ENCODE measurements around the gene PLA2G2C.
A peak's percentile ranks its signal among the peaks of the same experiment; 100 is the strongest.
"Not testable (repeated sequence)": the region's sequence is repeated elsewhere in the genome, so short reads cannot be mapped to it uniquely, and the experiment has no call there.

Gene PLA2G2C, protein sequence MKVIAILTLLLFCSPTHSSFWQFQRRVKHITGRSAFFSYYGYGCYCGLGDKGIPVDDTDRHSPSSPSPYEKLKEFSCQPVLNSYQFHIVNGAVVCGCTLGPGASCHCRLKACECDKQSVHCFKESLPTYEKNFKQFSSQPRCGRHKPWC

GRCh38 chr1:20185834-20186782 is at the start of gene PLA2G2C, which contains the start of gene UBXN10:
TSS of gene PLA2G2C (minus strand) at chr1:20186518. CDS start at chr1:20177363, 9,155 bp downstream.
TSS of gene UBXN10 (plus strand) at chr1:20186096. CDS start at chr1:20190562, 4,466 bp downstream.
- Mint-ChIP-seq H3K27ac (peak within 1 kb of the TSS; percentile 44), H3K27me3 (peaks cover 67% of the 10 kb centered on the region), H3K9me3 (no peaks in the 10 kb centered on the region), H3K36me3 (no peaks in the 10 kb centered on the region), H3K4me1 (peaks cover 27% of the 10 kb centered on the region), H3K4me3 (peak within 1 kb of the TSS; percentile 67)
- peak; percentile 76 for ATAC-seq

DNA sequence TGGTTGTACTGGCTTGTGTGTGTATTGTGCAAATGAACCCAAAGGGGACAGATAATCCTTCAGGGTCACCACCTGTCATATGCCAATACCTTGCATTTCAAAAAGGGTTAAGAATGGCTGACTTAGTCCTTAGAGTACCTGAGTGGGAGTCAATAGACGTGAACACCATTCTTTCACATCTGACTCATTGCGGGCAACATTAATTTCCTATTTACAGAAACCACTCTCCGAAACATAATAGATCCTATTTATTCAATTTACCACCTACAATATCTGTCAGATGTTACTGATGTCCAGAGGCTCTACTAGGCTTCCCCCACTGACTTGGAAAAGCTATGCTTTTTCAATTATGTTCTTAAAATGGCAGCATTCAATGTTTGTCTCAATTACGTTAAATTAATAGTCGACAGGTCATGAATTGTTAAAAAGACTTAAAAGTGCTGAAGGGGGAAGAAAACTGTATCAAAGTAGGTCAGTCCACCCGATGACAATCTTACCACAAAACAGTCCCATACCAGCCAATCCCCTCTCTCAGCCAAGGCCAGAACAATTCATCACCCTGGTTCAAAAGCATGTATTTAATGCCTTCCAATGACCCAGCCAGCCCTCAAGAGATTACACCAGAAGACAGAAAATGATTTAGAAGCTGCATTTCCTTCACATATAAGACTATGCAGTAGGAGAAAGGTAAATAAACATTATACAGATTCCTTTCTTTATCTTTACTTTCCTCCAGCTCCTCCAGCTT is 48.6 kb upstream of the PLA2G2C start:
- ATAC-seq: no peak
- peaks cover 71% of the 10 kb centered on the region for H3K27me3 Mint-ChIP-seq
- H3K9me3 Mint-ChIP-seq: no peaks in the 10 kb centered on the region
- no peak overlapping the region for H3K4me3 Mint-ChIP-seq
- no peaks in the 10 kb centered on the region for H3K36me3 Mint-ChIP-seq
- H3K27ac Mint-ChIP-seq: no peak overlapping the region
- H3K4me1 Mint-ChIP-seq: peaks cover 7% of the 10 kb centered on the region

- no peak for ATAC-seq
- Mint-ChIP-seq H3K9me3 (no peaks in the 10 kb centered on the region), H3K27ac (no peak overlapping the region), H3K4me3 (no peak overlapping the region), H3K36me3 (no peaks in the 10 kb centered on the region), H3K4me1 (peaks cover 7% of the 10 kb centered on the region), H3K27me3 (peaks cover 77% of the 10 kb centered on the region)
Measured at GRCh38 chr1:20233866-20234265, 47.5 kb upstream of the PLA2G2C start.

DNA sequence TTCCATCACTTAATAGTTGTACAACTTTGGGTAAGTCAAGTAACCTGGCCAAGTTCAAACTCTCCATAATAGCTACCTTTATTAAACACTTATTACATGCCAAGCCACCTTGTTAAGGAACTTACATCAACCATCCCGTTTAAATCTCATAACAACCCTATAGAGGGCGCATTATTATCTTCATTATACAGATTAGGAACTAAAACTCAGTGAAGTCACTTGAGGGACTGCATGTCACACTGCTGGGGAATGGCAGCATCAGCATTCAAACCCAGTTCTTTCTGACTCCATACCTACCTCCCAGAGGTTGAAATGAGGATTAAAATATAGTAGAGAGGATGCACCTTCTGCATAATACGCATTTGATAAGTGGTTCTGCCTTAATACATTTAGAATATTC is 47.1 kb upstream of the PLA2G2C start:
- Mint-ChIP-seq H3K27me3 (peaks cover 82% of the 10 kb centered on the region), H3K4me3 (no peak overlapping the region), H3K4me1 (peaks cover 7% of the 10 kb centered on the region), H3K9me3 (no peaks in the 10 kb centered on the region), H3K27ac (no peak overlapping the region), H3K36me3 (no peaks in the 10 kb centered on the region)
- ATAC-seq: peak; percentile 64

GRCh38 chr1:20232564-20232963 is 46.2 kb upstream of the PLA2G2C start:
- not testable (repeated sequence) for H3K9me3 Mint-ChIP-seq

GRCh38 chr1:20229171-20229570 is 42.9 kb upstream of the PLA2G2C start:
- Mint-ChIP-seq H3K4me1 (peaks cover 7% of the 10 kb centered on the region), H3K27ac (no peak overlapping the region), H3K4me3 (no peak overlapping the region), H3K27me3 (peaks cover 84% of the 10 kb centered on the region), H3K9me3 (no peaks in the 10 kb centered on the region), H3K36me3 (no peaks in the 10 kb centered on the region)
- ATAC-seq: no peak

More at GRCh38 chr1:20232564-20232963, 46.2 kb upstream of the PLA2G2C start:
- peaks cover 90% of the 10 kb centered on the region for H3K27me3 Mint-ChIP-seq
- not testable (repeated sequence) for H3K36me3 Mint-ChIP-seq, H3K4me1 Mint-ChIP-seq, H3K4me3 Mint-ChIP-seq, H3K27ac Mint-ChIP-seq, ATAC-seq

DNA sequence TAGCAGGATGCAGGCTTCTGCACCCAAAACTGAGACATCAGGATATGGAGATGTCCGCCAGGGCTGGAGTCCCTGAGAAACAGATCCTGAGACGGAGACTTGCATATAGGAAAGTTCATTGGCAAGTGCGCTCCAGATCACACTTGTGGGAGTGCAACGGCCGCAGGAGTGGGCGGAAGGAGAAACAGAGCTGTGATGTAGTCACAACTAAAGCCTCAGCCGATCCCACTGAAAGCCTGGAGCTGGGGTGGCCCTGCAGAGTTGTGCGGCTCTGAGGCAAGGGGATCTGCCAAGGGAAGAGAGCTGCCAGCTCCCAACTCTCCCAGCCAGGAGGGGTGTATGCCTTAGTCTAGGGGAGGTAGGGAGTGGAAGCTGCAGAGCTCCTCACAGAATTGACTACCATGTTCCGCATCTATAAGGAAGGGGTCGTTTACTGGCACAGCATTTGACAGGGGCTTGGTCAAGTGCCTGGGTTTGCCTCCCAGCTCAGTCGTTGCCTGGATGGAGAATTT is 42.1 kb upstream of the PLA2G2C start:
- no peaks in the 10 kb centered on the region for H3K36me3 Mint-ChIP-seq
- H3K27ac Mint-ChIP-seq: no peak overlapping the region
- ATAC-seq: no peak
- H3K4me3 Mint-ChIP-seq: no peak overlapping the region
- no peaks in the 10 kb centered on the region for H3K9me3 Mint-ChIP-seq
- H3K27me3 Mint-ChIP-seq: peaks cover 84% of the 10 kb centered on the region
- peaks cover 3% of the 10 kb centered on the region for H3K4me1 Mint-ChIP-seq

- H3K4me1 Mint-ChIP-seq: no peaks in the 10 kb centered on the region
- no peak overlapping the region for H3K4me3 Mint-ChIP-seq
- no peak for ATAC-seq
- H3K36me3 Mint-ChIP-seq: no peaks in the 10 kb centered on the region
- H3K27me3 Mint-ChIP-seq: peaks cover 84% of the 10 kb centered on the region
- no peak overlapping the region for H3K27ac Mint-ChIP-seq
- H3K9me3 Mint-ChIP-seq: no peaks in the 10 kb centered on the region
Measured at GRCh38 chr1:20227704-20228103, 41.4 kb upstream of the PLA2G2C start.

DNA sequence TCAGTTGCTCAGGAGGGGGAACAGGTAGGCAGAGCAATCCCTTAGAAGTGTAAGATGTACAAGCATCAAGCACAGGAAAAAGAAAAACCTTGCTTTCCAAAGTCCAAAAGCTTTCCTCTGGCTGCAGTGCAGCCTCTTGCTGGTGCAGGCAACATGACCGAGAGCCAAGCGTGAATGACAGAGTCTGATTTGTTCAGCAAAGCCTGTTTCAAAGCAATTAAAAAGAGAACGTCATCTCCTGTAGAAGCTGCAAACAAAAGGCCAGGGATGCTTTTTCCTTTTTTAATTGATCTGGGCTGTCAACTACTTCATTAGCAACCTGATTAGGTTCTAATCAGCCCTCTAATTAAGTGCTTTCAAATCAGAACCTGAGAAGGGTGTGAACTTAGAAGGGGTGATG is 38.2 kb upstream of the PLA2G2C start:
- Mint-ChIP-seq H3K9me3 (no peaks in the 10 kb centered on the region), H3K36me3 (no peaks in the 10 kb centered on the region), H3K4me1 (no peaks in the 10 kb centered on the region), H3K27ac (no peak overlapping the region), H3K27me3 (peaks cover 69% of the 10 kb centered on the region), H3K4me3 (no peak overlapping the region)
- no peak for ATAC-seq

- ATAC-seq: no peak
- H3K27me3 Mint-ChIP-seq: peaks cover 61% of the 10 kb centered on the region
- H3K9me3 Mint-ChIP-seq: no peaks in the 10 kb centered on the region
- H3K4me1 Mint-ChIP-seq: no peaks in the 10 kb centered on the region
- H3K4me3 Mint-ChIP-seq: no peak overlapping the region
- H3K27ac Mint-ChIP-seq: no peak overlapping the region
- H3K36me3 Mint-ChIP-seq: no peaks in the 10 kb centered on the region
Measured at GRCh38 chr1:20223551-20224419, 37.5 kb upstream of the PLA2G2C start.

GRCh38 chr1:20223106-20223505 is 36.8 kb upstream of the PLA2G2C start:
- Mint-ChIP-seq H3K36me3 (no peaks in the 10 kb centered on the region), H3K4me1 (no peaks in the 10 kb centered on the region), H3K9me3 (no peaks in the 10 kb centered on the region), H3K4me3 (no peak overlapping the region), H3K27me3 (peaks cover 55% of the 10 kb centered on the region), H3K27ac (no peak overlapping the region)
- ATAC-seq: peak; percentile 12

GRCh38 chr1:20220036-20220435 is 33.7 kb upstream of the PLA2G2C start:
- Mint-ChIP-seq H3K27ac (no peak overlapping the region), H3K36me3 (no peaks in the 10 kb centered on the region), H3K9me3 (no peaks in the 10 kb centered on the region), H3K27me3 (peaks cover 26% of the 10 kb centered on the region), H3K4me1 (no peaks in the 10 kb centered on the region), H3K4me3 (no peak overlapping the region)
- ATAC-seq: no peak

DNA sequence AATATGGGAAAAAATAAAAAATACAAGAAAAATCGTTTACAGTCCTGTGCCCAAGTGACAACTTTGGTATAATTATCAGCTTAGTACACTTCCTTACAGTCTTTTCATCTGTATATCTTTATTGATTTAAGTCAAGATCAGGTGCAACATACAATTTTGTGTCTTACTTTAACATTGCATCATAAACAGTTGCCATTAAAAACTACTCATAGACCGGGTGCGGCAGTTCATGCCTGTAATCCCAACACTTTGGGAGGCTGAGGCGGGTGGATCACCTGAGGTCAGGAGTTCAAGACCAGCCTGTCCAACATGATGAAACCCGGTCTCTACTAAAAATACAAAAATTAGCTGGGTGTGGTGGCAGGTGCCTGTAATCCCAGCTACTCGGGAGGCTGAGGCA is 32.7 kb upstream of the PLA2G2C start:
- H3K9me3 Mint-ChIP-seq, H3K36me3 Mint-ChIP-seq, H3K4me3 Mint-ChIP-seq, ATAC-seq, H3K4me1 Mint-ChIP-seq, H3K27ac Mint-ChIP-seq: not testable (repeated sequence)
- peaks cover 21% of the 10 kb centered on the region for H3K27me3 Mint-ChIP-seq

GRCh38 chr1:20216574-20216973 is 30.3 kb upstream of the PLA2G2C start:
- no peaks in the 10 kb centered on the region for H3K9me3 Mint-ChIP-seq
- H3K27ac Mint-ChIP-seq: no peak overlapping the region
- H3K4me1 Mint-ChIP-seq: peaks cover 13% of the 10 kb centered on the region
- peaks cover 7% of the 10 kb centered on the region for H3K27me3 Mint-ChIP-seq
- no peaks in the 10 kb centered on the region for H3K36me3 Mint-ChIP-seq
- H3K4me3 Mint-ChIP-seq: no peak overlapping the region
- ATAC-seq: peak; percentile 32

Measured in stimulated activated memory B cell treated with anti-CD40 and anti-IgM and Interleukin-4, amounts not matched to agents 10 μg/mL and 1 μg/mL and 100 μg/mL, for 72 hours (primary cell).